NCI-H1417 treated with DMSO at 0.1 percent for 48 hours (cell line): ENCODE measurements around the gene CCDC40.
A peak's percentile ranks its signal among the peaks of the same experiment; 100 is the strongest.

Source experiments
- DNase-seq: peaks from one replicate; lab custom pipeline; 2025; lab: John Stamatoyannopoulos, UW

CCDC40 gene

GRCh38 chr17:80101946-80102663 lies 65.7 kb downstream of the CCDC40 start:
- DNase-seq, result no peak

GRCh38 chr17:80102664-80103448 lies 66.4 kb downstream of the CCDC40 start:
- no peak for DNase-seq

- DNase-seq, result no peak
These were observed 67.1 kb downstream of the CCDC40 start for GRCh38 chr17:80103449-80104085.

- peak; percentile 51 for DNase-seq
These were observed 68.0 kb downstream of the CCDC40 start for GRCh38 chr17:80104321-80104955.

GRCh38 chr17:80104956-80105375 lies 68.5 kb downstream of the CCDC40 start:
- no peak for DNase-seq

GRCh38 chr17:80105762-80106161 lies 69.3 kb downstream of the CCDC40 start:
- no peak for DNase-seq

GRCh38 chr17:80106176-80106575 lies 69.7 kb downstream of the CCDC40 start:
- DNase-seq, result no peak

- no peak for DNase-seq
These were observed 70.3 kb downstream of the CCDC40 start for GRCh38 chr17:80106751-80107150.

- DNase-seq, result no peak
These were observed 71.0 kb downstream of the CCDC40 start for GRCh38 chr17:80107231-80108021.

- DNase-seq, result no peak
These were observed 71.9 kb downstream of the CCDC40 start for GRCh38 chr17:80108036-80108971.

- no peak for DNase-seq
These were observed 72.7 kb downstream of the CCDC40 start for GRCh38 chr17:80109066-80109660.

- DNase-seq, result no peak
These were observed 73.4 kb downstream of the CCDC40 start for GRCh38 chr17:80109713-80110446.

- no peak for DNase-seq
These were observed 74.0 kb downstream of the CCDC40 start for GRCh38 chr17:80110447-80110812.

- DNase-seq, result no peak
These were observed 74.7 kb downstream of the CCDC40 start for GRCh38 chr17:80110927-80111701.

- DNase-seq, result no peak
These were observed 75.4 kb downstream of the CCDC40 start for GRCh38 chr17:80111702-80112470.

GRCh38 chr17:80112471-80113032 lies 76.1 kb downstream of the CCDC40 start:
- no peak for DNase-seq

- no peak for DNase-seq
These were observed 76.6 kb downstream of the CCDC40 start for GRCh38 chr17:80113033-80113484.
